Stimulated activated naive CD8-positive, alpha-beta T cell treated with anti-CD3 and anti-CD28 coated beads, Interleukin-15, Interleukin-2, amounts not matched to agents 100 U/mL and 50 U/mL, for 24 hours (primary cell): ENCODE results near the gene PHAX.
"Not testable (repeated sequence)": the region's sequence is repeated elsewhere in the genome, so short reads cannot be mapped to it uniquely, and the experiment has no call there.

Source experiments
- ATAC-seq: fragments of 150-1000 bp; cut with Tn5 transposase; one replicate; pipeline ENCODE4 v1.10.0; 2021
- DNase-seq: peaks from one replicate; pipeline ENCODE4 v3.0.0; 2021

PHAX gene

GRCh38 chr5:126603402-126603991 lies 2.8 kb downstream of the PHAX start:
- ATAC-seq: no peak
- no peak for DNase-seq

GRCh38 chr5:126605525-126605924 lies 4.8 kb downstream of the PHAX start:
- no peak for DNase-seq

GRCh38 chr5:126610160-126610559 lies 9.4 kb downstream of the PHAX start:
- ATAC-seq (no peak), DNase-seq (no peak)

More at GRCh38 chr5:126605525-126605924, 4.8 kb downstream of the PHAX start:
- ATAC-seq: no peak

- no peak for DNase-seq
- no peak for ATAC-seq
These were observed 9.9 kb downstream of the PHAX start for GRCh38 chr5:126610616-126611015.

GRCh38 chr5:126613941-126614592 lies 13.3 kb downstream of the PHAX start:
- no peak for DNase-seq
- no peak for ATAC-seq

GRCh38 chr5:126615286-126615685 lies 14.5 kb downstream of the PHAX start:
- no peak for DNase-seq

GRCh38 chr5:126617603-126618002 lies 16.9 kb downstream of the PHAX start:
- not testable (repeated sequence) for DNase-seq, ATAC-seq

More at GRCh38 chr5:126615286-126615685, 14.5 kb downstream of the PHAX start:
- ATAC-seq: no peak

GRCh38 chr5:126619781-126620180 lies 19.0 kb downstream of the PHAX start:
- no peak for ATAC-seq
- DNase-seq: no peak

- no peak for DNase-seq
- ATAC-seq: peak; percentile 43
These were observed 23.8 kb downstream of the PHAX start for GRCh38 chr5:126624534-126624933.

GRCh38 chr5:126628102-126628501 lies 27.4 kb downstream of the PHAX start:
- no peak for ATAC-seq
- DNase-seq: no peak

- ATAC-seq (no peak), DNase-seq (no peak)
These were observed 31.2 kb downstream of the PHAX start for GRCh38 chr5:126631920-126632319.

- DNase-seq (no peak), ATAC-seq (no peak)
These were observed 32.8 kb downstream of the PHAX start for GRCh38 chr5:126633552-126633951.

- ATAC-seq: no peak
- DNase-seq: no peak
These were observed 34.8 kb downstream of the PHAX start for GRCh38 chr5:126635585-126635984.

GRCh38 chr5:126636956-126637355 lies 36.2 kb downstream of the PHAX start:
- ATAC-seq (no peak), DNase-seq (no peak)

GRCh38 chr5:126640866-126641265 lies 40.1 kb downstream of the PHAX start:
- DNase-seq: no peak
- no peak for ATAC-seq

GRCh38 chr5:126641387-126641786 lies 40.6 kb downstream of the PHAX start:
- ATAC-seq (no peak), DNase-seq (no peak)

- ATAC-seq (no peak), DNase-seq (no peak)
These were observed 44.4 kb downstream of the PHAX start for GRCh38 chr5:126645132-126645531.

- ATAC-seq (no peak), DNase-seq (no peak)
These were observed 46.3 kb downstream of the PHAX start for GRCh38 chr5:126647071-126647470.

- ATAC-seq: no peak
- no peak for DNase-seq
These were observed 47.7 kb downstream of the PHAX start for GRCh38 chr5:126648471-126648870.

GRCh38 chr5:126649057-126649456 lies 48.3 kb downstream of the PHAX start:
- DNase-seq, ATAC-seq: not testable (repeated sequence)

- DNase-seq: not testable (repeated sequence)
These were observed 49.0 kb downstream of the PHAX start for GRCh38 chr5:126649709-126650108.

GRCh38 chr5:126650463-126650862 lies 49.7 kb downstream of the PHAX start:
- no peak for ATAC-seq
- no peak for DNase-seq

More at GRCh38 chr5:126649709-126650108, 49.0 kb downstream of the PHAX start:
- not testable (repeated sequence) for ATAC-seq

GRCh38 chr5:126651013-126651577 lies 50.3 kb downstream of the PHAX start:
- ATAC-seq (no peak), DNase-seq (no peak)
